ENCODE measurements around the gene SH2B3.
A peak's percentile ranks its signal among the peaks of the same experiment; 100 is the strongest.

The SH2B3 gene

GRCh38 chr12:111436266-111436665 lies 30.5 kb downstream of the SH2B3 start:
- Histone ChIP-seq H3K27ac (no peak overlapping the region), H3K36me3 (replicated peaks) (peaks cover 35% of the 10 kb centered on the region), H3K4me3 (ENCODE audit: low read depth, low read length) (no peak overlapping the region), H3K27me3 (replicated peaks) (no peaks in the 10 kb centered on the region)
- DNase-seq: no peak
- in situ Hi-C loops (cut with HindIII; ENCODE audit: low pct_ligation_motif_present, low sequenced_read_pairs): no loop called here
- no peak for TF ChIP-seq CTCF (IDR thresholded peaks at IDR 0.05; ENCODE audit: low read depth, low read length, missing control alignments)

- no peaks in the 10 kb centered on the region for H3K27me3 ChIP-seq (replicated peaks)
- H3K36me3 ChIP-seq (replicated peaks): peaks cover 36% of the 10 kb centered on the region
- no peak for TF ChIP-seq CTCF (IDR thresholded peaks at IDR 0.05; ENCODE audit: low read depth, low read length, missing control alignments)
- in situ Hi-C loops (cut with HindIII; ENCODE audit: low pct_ligation_motif_present, low sequenced_read_pairs): no loop called here
- H3K4me3 ChIP-seq (ENCODE audit: low read depth, low read length): no peak overlapping the region
- H3K27ac ChIP-seq: peak overlapping the region; percentile 73
- no peak for DNase-seq
Measured at GRCh38 chr12:111436811-111437210, 31.1 kb downstream of the SH2B3 start.

GRCh38 chr12:111437816-111438454 lies 32.2 kb downstream of the SH2B3 start:
- Histone ChIP-seq H3K27me3 (replicated peaks) (no peaks in the 10 kb centered on the region), H3K36me3 (replicated peaks) (peaks cover 39% of the 10 kb centered on the region), H3K4me3 (ENCODE audit: low read depth, low read length) (no peak overlapping the region), H3K27ac (peak overlapping the region; percentile 73)
- in situ Hi-C loops (cut with HindIII; ENCODE audit: low pct_ligation_motif_present, low sequenced_read_pairs): no loop called here
- no peak for TF ChIP-seq CTCF (IDR thresholded peaks at IDR 0.05; ENCODE audit: low read depth, low read length, missing control alignments)
- DNase-seq: peak; percentile 88

- peak; percentile 68 for DNase-seq
- Histone ChIP-seq H3K36me3 (replicated peaks) (peaks cover 38% of the 10 kb centered on the region), H3K27ac (peak overlapping the region; percentile 67), H3K4me3 (ENCODE audit: low read depth, low read length) (no peak overlapping the region), H3K27me3 (replicated peaks) (no peaks in the 10 kb centered on the region)
- in situ Hi-C loops (cut with HindIII; ENCODE audit: low pct_ligation_motif_present, low sequenced_read_pairs): no loop called here
- TF ChIP-seq CTCF (IDR thresholded peaks at IDR 0.05; ENCODE audit: low read depth, low read length, missing control alignments): no peak
Measured at GRCh38 chr12:111438481-111438880, 32.8 kb downstream of the SH2B3 start.

GRCh38 chr12:111439657-111440151 lies 34.0 kb downstream of the SH2B3 start:
- in situ Hi-C loops (cut with HindIII; ENCODE audit: low pct_ligation_motif_present, low sequenced_read_pairs): no loop called here
- no peak for TF ChIP-seq CTCF (IDR thresholded peaks at IDR 0.05; ENCODE audit: low read depth, low read length, missing control alignments)
- Histone ChIP-seq H3K27ac (no peak overlapping the region), H3K36me3 (replicated peaks) (peaks cover 40% of the 10 kb centered on the region), H3K4me3 (ENCODE audit: low read depth, low read length) (no peak overlapping the region), H3K27me3 (replicated peaks) (no peaks in the 10 kb centered on the region)
- no peak for DNase-seq

- no peak overlapping the region for H3K4me3 ChIP-seq (ENCODE audit: low read depth, low read length)
- H3K36me3 ChIP-seq (replicated peaks): peaks cover 40% of the 10 kb centered on the region
- in situ Hi-C loops (cut with HindIII; ENCODE audit: low pct_ligation_motif_present, low sequenced_read_pairs): no loop called here
- TF ChIP-seq CTCF (IDR thresholded peaks at IDR 0.05; ENCODE audit: low read depth, low read length, missing control alignments): no peak
- DNase-seq: no peak
- no peak overlapping the region for H3K27ac ChIP-seq
- no peaks in the 10 kb centered on the region for H3K27me3 ChIP-seq (replicated peaks)
Measured at GRCh38 chr12:111440152-111440551, 34.4 kb downstream of the SH2B3 start.

Data from brain microvascular endothelial cell (primary cell).